Coronary artery (tissue), 2 donors: ENCODE data around the gene GPX5.
A peak's percentile ranks its signal among the peaks of the same experiment; 100 is the strongest.

ENCODE experiments used
- DNase-seq: peaks from one replicate; pipeline ENCODE4 v3.0.0-alpha.2; 2017; ENCODE audit warnings: low spot score
- H3K27ac ChIP-seq, 2 donors: fragments of 200-600 bp; sonication (generic); one replicate each; pipeline ENCODE4 v1.5.1; 2016 to 2019
- H3K4me3 ChIP-seq: fragments of 200-600 bp; sonication (generic); 2 replicates; pipeline ENCODE4 v1.5.1; 2016; ENCODE audit warnings: mild to moderate bottlenecking, moderate library complexity
- CTCF ChIP-seq: fragments of 200-600 bp; sonication (generic); IDR thresholded peaks from one replicate; pipeline ENCODE4 v1.5.1; 2019; ENCODE audit warnings: antibody characterized with exemption

Gene GPX5

GRCh38 chr6:28525496-28526039 is at the start of gene GPX5:
Gene GPX5 (plus strand): TSS chr6:28525881. CDS start chr6:28526014, 133 bp downstream.
- no peak for DNase-seq
- Histone ChIP-seq H3K27ac (no peak within 1 kb of the TSS), H3K4me3 (no peak within 1 kb of the TSS)
- TF ChIP-seq CTCF = no peak

GRCh38 chr6:28478518-28478917 is 47.2 kb upstream of the GPX5 start:
- H3K4me3 ChIP-seq = no peak overlapping the region
- no peak overlapping the region for H3K27ac ChIP-seq
- no peak for DNase-seq
- TF ChIP-seq CTCF = no peak

GRCh38 chr6:28480253-28480932 is 45.3 kb upstream of the GPX5 start:
- H3K27ac ChIP-seq = no peak overlapping the region
- no peak overlapping the region for H3K4me3 ChIP-seq
- TF ChIP-seq CTCF = no peak
- DNase-seq = no peak

- no peak for TF ChIP-seq CTCF
- no peak for DNase-seq
- no peak overlapping the region for H3K4me3 ChIP-seq
- H3K27ac ChIP-seq = no peak overlapping the region
Measured at GRCh38 chr6:28485482-28485881, 40.2 kb upstream of the GPX5 start.

- Histone ChIP-seq H3K27ac (no peak overlapping the region), H3K4me3 (no peak overlapping the region)
- DNase-seq = no peak
- no peak for TF ChIP-seq CTCF
Measured at GRCh38 chr6:28486533-28486932, 39.1 kb upstream of the GPX5 start.

- TF ChIP-seq CTCF = no peak
- Histone ChIP-seq H3K4me3 (no peak overlapping the region), H3K27ac (no peak overlapping the region)
- DNase-seq = no peak
Measured at GRCh38 chr6:28486988-28487742, 38.5 kb upstream of the GPX5 start.

GRCh38 chr6:28488916-28489365 is 36.7 kb upstream of the GPX5 start:
- Histone ChIP-seq H3K4me3 (peak overlapping the region; percentile 62), H3K27ac (no peak overlapping the region)
- TF ChIP-seq CTCF = no peak
- DNase-seq = no peak
